HG02759 (cell line): ENCODE results near the gene SLC38A4.
"Not testable (repeated sequence)": the region's sequence is repeated elsewhere in the genome, so short reads cannot be mapped to it uniquely, and the experiment has no call there.

Source experiments
- ATAC-seq: cut with Tn5 transposase; IDR thresholded peaks from one replicate; pipeline ENCODE4 v1.9.1; 2021; ENCODE audit warnings: mild to moderate bottlenecking, moderate library complexity; ENCODE audit not compliant: unreplicated experiment

The SLC38A4 gene

GRCh38 chr12:46779879-46780278 lies 45.9 kb downstream of the SLC38A4 start:
- no peak for ATAC-seq

GRCh38 chr12:46779063-46779462 lies 46.7 kb downstream of the SLC38A4 start:
- ATAC-seq = no peak

- no peak for ATAC-seq
Observed at GRCh38 chr12:46778415-46778814, 47.4 kb downstream of the SLC38A4 start.

- no peak for ATAC-seq
Observed at GRCh38 chr12:46777587-46777986, 48.2 kb downstream of the SLC38A4 start.

- no peak for ATAC-seq
Observed at GRCh38 chr12:46775796-46776195, 50.0 kb downstream of the SLC38A4 start.

- ATAC-seq = no peak
Observed at GRCh38 chr12:46774322-46774633, 51.5 kb downstream of the SLC38A4 start.

GRCh38 chr12:46773586-46774321 lies 52.0 kb downstream of the SLC38A4 start:
- no peak for ATAC-seq

GRCh38 chr12:46771268-46771827 lies 54.4 kb downstream of the SLC38A4 start:
- no peak for ATAC-seq

GRCh38 chr12:46770501-46771183 lies 55.2 kb downstream of the SLC38A4 start:
- ATAC-seq = no peak

- ATAC-seq = no peak
Observed at GRCh38 chr12:46764005-46764404, 61.8 kb downstream of the SLC38A4 start.

GRCh38 chr12:46763230-46763629 lies 62.6 kb downstream of the SLC38A4 start:
- no peak for ATAC-seq

GRCh38 chr12:46754550-46754949 lies 71.2 kb downstream of the SLC38A4 start:
- no peak for ATAC-seq

GRCh38 chr12:46752396-46752795 lies 73.4 kb downstream of the SLC38A4 start:
- ATAC-seq = no peak

- ATAC-seq = no peak
Observed at GRCh38 chr12:46751173-46751572, 74.6 kb downstream of the SLC38A4 start.

GRCh38 chr12:46749322-46749721 lies 76.5 kb downstream of the SLC38A4 start:
- no peak for ATAC-seq

- no peak for ATAC-seq
Observed at GRCh38 chr12:46744283-46744682, 81.5 kb downstream of the SLC38A4 start.

- no peak for ATAC-seq
Observed at GRCh38 chr12:46743456-46743855, 82.3 kb downstream of the SLC38A4 start.

- ATAC-seq = not testable (repeated sequence)
Observed at GRCh38 chr12:46742271-46742670, 83.5 kb downstream of the SLC38A4 start.

- no peak for ATAC-seq
Observed at GRCh38 chr12:46725332-46725731, 100.5 kb downstream of the SLC38A4 start.

GRCh38 chr12:46723629-46724419 lies 102.0 kb downstream of the SLC38A4 start:
- ATAC-seq = no peak

GRCh38 chr12:46722394-46723185 lies 103.2 kb downstream of the SLC38A4 start:
- ATAC-seq = no peak
